IPS DF 19.7 (cell line): ENCODE measurements around the gene TPSB2.

Experiments used
- DNase-seq: peaks from one replicate; pipeline ENCODE4 v3.0.0-alpha.2; 2013; ENCODE audit warnings: low read depth, low spot score

TPSB2 gene

GRCh38 chr16:1182950-1183907 is 46.8 kb downstream of the TPSB2 start:
- DNase-seq = no peak

GRCh38 chr16:1182316-1182671 is 47.7 kb downstream of the TPSB2 start:
- no peak for DNase-seq

GRCh38 chr16:1181404-1182315 is 48.3 kb downstream of the TPSB2 start:
- no peak for DNase-seq

- DNase-seq = no peak
These were observed 49.2 kb downstream of the TPSB2 start for GRCh38 chr16:1180549-1181403.
